Measurements from ENCODE around the gene NRG3.
"Not testable (repeated sequence)": the region's sequence is repeated elsewhere in the genome, so short reads cannot be mapped to it uniquely, and the experiment has no call there.

The NRG3 gene

DNA sequence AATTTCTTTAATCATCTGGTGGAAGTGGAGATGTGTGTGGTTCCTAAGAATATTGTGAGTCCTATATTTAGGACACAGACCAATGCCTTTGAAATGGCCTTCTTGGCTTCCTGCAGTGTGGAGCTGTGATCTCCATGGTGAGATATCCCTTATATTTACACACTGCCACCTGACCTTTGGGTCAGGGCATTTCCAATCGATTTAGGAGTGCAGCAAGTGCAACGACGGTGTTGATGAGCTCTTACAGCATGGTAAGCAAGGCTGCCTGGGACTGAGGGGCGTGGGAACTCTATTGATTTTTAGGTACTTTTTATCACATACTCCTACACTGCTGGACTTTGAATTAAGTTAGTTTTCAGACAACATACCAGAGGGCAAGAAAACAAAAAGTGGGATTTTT is 146.0 kb downstream of the NRG3 start:
- H3K4me1 Mint-ChIP-seq (ENCODE audit: low read depth in 2 of 2): no peaks in the 10 kb centered on the region
- H3K27ac Mint-ChIP-seq: no peak overlapping the region
- H3K4me3 Mint-ChIP-seq: no peak overlapping the region
- DNase-seq (no peak), ATAC-seq (replicated peaks) (no peak)
- no peaks in the 10 kb centered on the region for H3K27me3 Mint-ChIP-seq
- H3K9me3 Mint-ChIP-seq: peaks cover 14 to 20% of the 10 kb centered on the region in 2 donors
- no peaks in the 10 kb centered on the region for H3K36me3 Mint-ChIP-seq (ENCODE audit: insufficient read depth)

DNA sequence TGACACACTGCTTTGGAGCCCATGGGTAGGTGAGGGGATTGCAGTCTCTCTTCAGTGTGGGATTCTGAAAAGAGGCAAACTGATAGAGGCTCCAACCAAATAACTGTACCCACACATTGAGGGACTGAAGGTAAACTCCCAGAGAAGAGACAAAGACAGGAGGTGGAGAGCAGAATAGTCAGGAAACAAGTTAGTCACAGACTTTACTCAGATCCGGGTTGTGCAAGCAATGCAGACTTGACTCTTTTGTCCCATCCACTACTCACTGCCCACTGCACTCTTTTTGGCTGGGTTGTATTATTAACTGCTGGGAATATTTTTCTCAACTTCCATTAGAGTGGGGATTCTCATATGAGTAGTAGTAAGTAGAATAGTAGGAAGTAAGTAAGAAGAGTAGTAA is 152.7 kb downstream of the NRG3 start:
- no peaks in the 10 kb centered on the region for H3K27me3 Mint-ChIP-seq
- DNase-seq (no peak), ATAC-seq (replicated peaks) (no peak)
- H3K27ac Mint-ChIP-seq: no peak overlapping the region
- H3K4me1 Mint-ChIP-seq (ENCODE audit: low read depth in 2 of 2): no peaks in the 10 kb centered on the region
- H3K9me3 Mint-ChIP-seq: peaks cover 11 to 18% of the 10 kb centered on the region in 2 donors
- no peaks in the 10 kb centered on the region for H3K36me3 Mint-ChIP-seq (ENCODE audit: insufficient read depth)
- no peak overlapping the region for H3K4me3 Mint-ChIP-seq

DNA sequence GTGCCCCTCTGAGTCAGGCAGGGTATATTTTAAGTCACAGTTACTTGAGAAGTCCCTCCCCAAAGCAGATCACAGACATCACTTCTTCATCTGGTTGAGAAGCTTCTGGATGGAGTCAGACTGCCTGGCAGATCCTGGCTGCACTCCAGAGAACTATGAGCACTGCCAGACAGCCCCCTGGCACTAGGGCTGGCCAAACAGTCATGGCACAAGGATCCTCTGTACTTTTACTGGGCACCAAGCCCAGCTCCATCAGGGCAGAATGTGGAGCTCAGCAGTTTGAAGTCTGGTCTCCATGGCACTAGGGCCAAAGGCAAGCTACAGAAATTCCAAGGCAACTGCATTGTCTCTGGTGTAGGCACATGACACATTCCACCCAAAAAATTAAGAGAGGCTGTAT is 162.1 kb downstream of the NRG3 start:
- no peaks in the 10 kb centered on the region for H3K4me1 Mint-ChIP-seq (ENCODE audit: low read depth in 2 of 2)
- no peaks in the 10 kb centered on the region for H3K27me3 Mint-ChIP-seq
- H3K4me3 Mint-ChIP-seq: no peak overlapping the region
- H3K36me3 Mint-ChIP-seq (ENCODE audit: insufficient read depth): no peaks in the 10 kb centered on the region
- peaks cover 7% of the 10 kb centered on the region in 2 donors for H3K9me3 Mint-ChIP-seq
- no peak for DNase-seq
- no peak overlapping the region for H3K27ac Mint-ChIP-seq
- no peak for ATAC-seq (replicated peaks)

DNA sequence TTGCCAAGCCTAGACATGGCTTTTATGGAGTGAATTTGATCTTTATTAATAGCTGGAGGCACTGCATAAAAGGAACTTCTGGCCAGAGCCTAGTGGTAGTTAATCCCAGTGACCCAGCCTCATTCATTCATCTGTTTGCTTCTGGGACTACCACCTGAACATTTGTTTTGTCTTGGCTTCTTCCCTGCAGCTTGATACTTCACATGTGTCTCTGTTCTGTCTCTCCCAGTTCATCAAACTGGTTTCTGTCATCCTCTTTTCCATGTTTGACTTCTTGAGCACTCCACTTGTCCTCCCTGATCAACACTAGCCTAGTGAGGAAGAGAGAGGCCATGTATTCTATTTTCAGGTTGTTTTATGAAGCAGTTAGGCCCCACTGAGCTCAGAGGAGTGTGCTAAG is 163.6 kb downstream of the NRG3 start:
- Mint-ChIP-seq H3K36me3 (ENCODE audit: insufficient read depth) (no peaks in the 10 kb centered on the region), H3K4me3 (no peak overlapping the region), H3K9me3 (peaks cover 7% of the 10 kb centered on the region in 2 donors), H3K4me1 (ENCODE audit: low read depth in 2 of 2) (no peaks in the 10 kb centered on the region), H3K27me3 (no peaks in the 10 kb centered on the region), H3K27ac (no peak overlapping the region)
- no peak for DNase-seq
- no peak for ATAC-seq (replicated peaks)

DNA sequence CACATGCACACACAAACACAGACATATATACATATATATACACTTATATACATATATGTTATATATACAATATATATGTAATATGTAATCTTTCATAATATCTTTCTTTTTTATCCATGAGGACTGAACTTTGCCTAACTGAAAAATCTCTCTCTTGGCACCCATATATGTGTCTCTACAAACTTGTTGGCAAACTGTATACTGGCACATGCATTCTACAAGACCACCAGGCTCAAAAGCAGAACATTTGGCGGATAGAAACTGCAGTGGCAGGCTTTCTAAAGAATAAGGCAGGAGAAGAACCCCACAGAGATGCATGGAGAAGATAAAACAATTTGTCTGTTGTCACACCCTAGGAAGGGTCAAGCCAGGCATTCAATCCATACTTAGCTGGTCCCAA is 165.3 kb downstream of the NRG3 start:
- no peak overlapping the region for H3K27ac Mint-ChIP-seq
- no peak for DNase-seq
- no peaks in the 10 kb centered on the region for H3K4me1 Mint-ChIP-seq (ENCODE audit: low read depth in 2 of 2)
- H3K36me3 Mint-ChIP-seq (ENCODE audit: insufficient read depth): no peaks in the 10 kb centered on the region
- H3K27me3 Mint-ChIP-seq: no peaks in the 10 kb centered on the region
- no peak for ATAC-seq (replicated peaks)
- no peak overlapping the region for H3K4me3 Mint-ChIP-seq
- H3K9me3 Mint-ChIP-seq: peaks cover 7 to 9% of the 10 kb centered on the region in 2 donors

DNA sequence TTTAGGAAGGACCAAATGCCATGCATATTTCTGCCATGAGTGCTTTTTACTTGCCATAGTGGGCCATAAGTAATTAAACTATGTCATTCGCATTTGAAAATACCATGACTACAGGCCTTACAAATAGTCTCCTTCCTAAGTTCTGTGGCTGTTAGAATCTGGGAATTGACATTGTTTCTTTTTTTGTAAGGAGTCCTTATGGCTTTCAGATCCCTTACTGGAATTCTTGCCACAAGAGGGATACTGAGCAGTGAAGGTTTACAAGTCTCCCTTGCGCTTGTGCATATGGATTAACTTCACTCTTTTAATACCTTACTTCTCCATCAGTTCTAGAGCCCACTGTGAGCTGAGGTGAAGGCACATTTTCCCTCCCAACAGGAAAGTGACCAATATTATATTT is 166.0 kb downstream of the NRG3 start:
- H3K36me3 Mint-ChIP-seq (ENCODE audit: insufficient read depth): no peaks in the 10 kb centered on the region
- no peaks in the 10 kb centered on the region for H3K4me1 Mint-ChIP-seq (ENCODE audit: low read depth in 2 of 2)
- DNase-seq: no peak
- H3K27me3 Mint-ChIP-seq: no peaks in the 10 kb centered on the region
- no peak overlapping the region for H3K27ac Mint-ChIP-seq
- H3K4me3 Mint-ChIP-seq: no peak overlapping the region
- H3K9me3 Mint-ChIP-seq: peaks cover 7 to 9% of the 10 kb centered on the region in 2 donors
- no peak for ATAC-seq (replicated peaks)

DNA sequence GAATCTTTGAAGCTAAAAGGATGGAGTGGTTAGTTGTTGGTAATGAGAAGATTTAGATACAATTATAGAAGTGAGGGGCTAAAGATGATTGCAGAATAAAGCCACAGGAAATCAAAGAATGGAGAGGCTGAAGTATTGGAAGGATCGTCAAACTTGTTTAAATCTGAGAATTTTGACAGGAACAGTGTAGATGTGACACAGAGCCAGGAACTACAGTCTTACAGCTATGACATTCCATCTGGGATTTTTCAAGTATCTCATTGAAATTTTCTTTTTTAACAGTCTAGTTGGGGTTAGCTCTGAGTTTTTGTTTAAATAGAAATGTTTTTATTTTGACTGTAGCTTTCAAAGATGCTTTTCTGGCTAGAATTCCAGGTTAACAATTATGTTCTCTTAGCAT is 181.4 kb downstream of the NRG3 start:
- Mint-ChIP-seq H3K27ac (no peak overlapping the region), H3K36me3 (ENCODE audit: insufficient read depth) (no peaks in the 10 kb centered on the region), H3K9me3 (peaks cover 5 to 7% of the 10 kb centered on the region in 2 donors), H3K4me1 (ENCODE audit: low read depth in 2 of 2) (no peaks in the 10 kb centered on the region), H3K4me3 (no peak overlapping the region), H3K27me3 (no peaks in the 10 kb centered on the region)
- DNase-seq (no peak), ATAC-seq (replicated peaks) (no peak)

DNA sequence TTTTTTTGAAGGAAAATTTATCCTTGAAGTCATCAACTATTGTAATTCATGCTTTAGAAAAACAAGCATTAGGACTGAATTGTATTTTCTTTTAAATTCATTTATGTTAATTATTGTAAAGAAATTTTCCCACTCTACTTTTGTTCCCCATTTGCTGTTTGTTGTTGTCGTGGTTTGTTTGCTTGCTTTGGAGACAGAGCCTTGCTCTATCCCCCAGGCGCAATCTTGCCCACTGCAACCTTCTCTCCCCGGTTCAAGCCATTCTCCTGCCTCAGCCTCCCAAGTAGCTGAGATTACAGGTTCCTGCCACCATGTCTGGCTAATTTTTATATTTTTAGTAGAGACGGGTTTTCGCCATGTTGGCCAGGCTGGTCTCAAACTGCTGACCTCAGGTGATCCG is 192.2 kb downstream of the NRG3 start:
- not testable (repeated sequence) for H3K27ac Mint-ChIP-seq; H3K4me3 Mint-ChIP-seq; H3K27me3 Mint-ChIP-seq; H3K36me3 Mint-ChIP-seq (ENCODE audit: insufficient read depth); DNase-seq; H3K4me1 Mint-ChIP-seq (ENCODE audit: low read depth in 2 of 2); ATAC-seq (replicated peaks)
- H3K9me3 Mint-ChIP-seq: peaks cover 8 to 16% of the 10 kb centered on the region in 2 donors

DNA sequence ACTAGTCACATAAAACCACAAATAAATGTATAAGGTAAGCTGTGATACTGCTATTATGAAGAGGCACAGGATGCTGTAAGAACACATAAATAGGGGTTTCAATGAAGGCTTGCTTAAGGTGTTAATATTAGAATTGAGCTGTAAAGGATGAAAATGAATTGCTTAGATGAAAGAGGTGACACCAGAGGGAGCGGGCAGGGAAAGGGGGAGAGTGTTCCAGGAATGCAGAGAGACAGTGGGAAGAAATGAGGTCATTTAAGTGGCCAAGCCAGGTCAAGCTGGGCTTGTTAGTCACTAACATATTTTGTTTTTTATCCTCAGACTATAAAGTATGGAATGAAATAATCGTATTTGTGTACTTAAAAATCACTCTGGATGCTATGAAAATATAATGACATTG is 193.5 kb downstream of the NRG3 start:
- ATAC-seq (replicated peaks) (no peak), DNase-seq (no peak)
- Mint-ChIP-seq H3K27ac (no peak overlapping the region), H3K9me3 (peaks cover 8 to 16% of the 10 kb centered on the region in 2 donors), H3K27me3 (no peaks in the 10 kb centered on the region), H3K36me3 (ENCODE audit: insufficient read depth) (no peaks in the 10 kb centered on the region), H3K4me1 (ENCODE audit: low read depth in 2 of 2) (no peaks in the 10 kb centered on the region), H3K4me3 (no peak overlapping the region)

DNA sequence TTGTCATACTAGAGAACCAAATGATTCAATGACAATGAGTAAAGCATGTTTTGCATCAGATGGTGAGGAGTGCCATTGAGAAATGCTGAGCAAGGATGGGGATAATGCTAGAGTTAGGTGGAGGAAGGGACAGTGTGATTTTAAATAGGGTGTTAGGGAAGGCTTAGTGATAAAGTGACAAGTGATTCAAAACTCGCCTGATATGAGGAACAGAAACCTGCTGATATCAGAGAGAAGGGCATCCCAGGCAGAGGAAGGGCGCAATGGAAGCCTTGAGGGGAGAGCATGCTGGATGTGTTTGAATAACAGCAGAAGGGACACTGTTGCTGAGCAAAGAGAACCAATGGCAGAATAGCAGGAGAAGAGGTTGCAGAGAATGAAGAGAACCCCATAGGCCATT is 196.2 kb downstream of the NRG3 start:
- ATAC-seq (replicated peaks): no peak
- Mint-ChIP-seq H3K36me3 (ENCODE audit: insufficient read depth) (no peaks in the 10 kb centered on the region), H3K27me3 (no peaks in the 10 kb centered on the region), H3K27ac (no peak overlapping the region), H3K4me3 (no peak overlapping the region), H3K4me1 (ENCODE audit: low read depth in 2 of 2) (no peaks in the 10 kb centered on the region), H3K9me3 (peaks cover 13 to 16% of the 10 kb centered on the region in 2 donors)
- DNase-seq: no peak

DNA sequence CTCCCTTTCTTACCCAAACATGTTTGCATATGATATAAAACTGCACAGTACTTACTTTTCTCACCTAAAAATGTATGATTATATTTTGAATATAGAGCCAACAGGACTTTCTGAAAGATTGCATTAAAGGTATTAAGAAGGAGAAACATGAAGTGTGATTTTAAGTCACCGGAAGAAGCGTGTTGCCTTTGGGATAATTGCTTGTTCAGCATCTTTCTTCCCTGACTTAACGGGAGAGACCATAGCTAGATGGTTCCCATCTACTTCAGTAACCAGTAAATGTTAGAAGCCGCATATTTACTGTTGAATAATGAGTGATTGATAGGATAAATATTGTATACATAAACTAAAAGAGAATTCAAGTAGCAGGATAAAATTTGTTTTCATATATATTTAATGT is 197.1 kb downstream of the NRG3 start:
- Mint-ChIP-seq H3K4me1 (ENCODE audit: low read depth in 2 of 2) (no peaks in the 10 kb centered on the region), H3K27ac (no peak overlapping the region), H3K4me3 (no peak overlapping the region), H3K36me3 (ENCODE audit: insufficient read depth) (no peaks in the 10 kb centered on the region), H3K27me3 (no peaks in the 10 kb centered on the region), H3K9me3 (peaks cover 16% of the 10 kb centered on the region in 2 donors)
- DNase-seq: no peak
- no peak for ATAC-seq (replicated peaks)

DNA sequence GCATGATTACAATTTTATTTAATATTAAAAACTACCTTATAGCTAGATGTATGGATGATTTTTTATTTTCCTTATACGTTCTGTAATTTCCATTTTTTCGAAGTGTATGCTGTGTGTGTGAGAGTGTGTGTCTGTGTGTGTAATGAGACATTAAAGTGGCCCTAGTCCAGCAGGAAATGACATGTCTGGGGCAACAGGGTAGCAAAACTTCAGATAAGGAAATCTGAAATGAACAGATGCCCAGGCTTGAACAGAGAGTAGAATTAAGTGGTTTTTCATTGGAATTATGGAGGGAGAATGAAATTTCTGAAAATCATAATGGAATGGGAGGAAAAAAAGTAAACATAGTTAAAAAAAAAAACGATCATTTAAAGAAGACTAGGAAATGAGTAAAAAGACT is 200.6 kb downstream of the NRG3 start:
- H3K36me3 Mint-ChIP-seq (ENCODE audit: insufficient read depth): no peaks in the 10 kb centered on the region
- H3K9me3 Mint-ChIP-seq: peaks cover 9 to 14% of the 10 kb centered on the region in 2 donors
- no peak overlapping the region for H3K27ac Mint-ChIP-seq
- H3K27me3 Mint-ChIP-seq: no peaks in the 10 kb centered on the region
- no peak for DNase-seq
- no peaks in the 10 kb centered on the region for H3K4me1 Mint-ChIP-seq (ENCODE audit: low read depth in 2 of 2)
- ATAC-seq (replicated peaks): no peak
- no peak overlapping the region for H3K4me3 Mint-ChIP-seq

DNA sequence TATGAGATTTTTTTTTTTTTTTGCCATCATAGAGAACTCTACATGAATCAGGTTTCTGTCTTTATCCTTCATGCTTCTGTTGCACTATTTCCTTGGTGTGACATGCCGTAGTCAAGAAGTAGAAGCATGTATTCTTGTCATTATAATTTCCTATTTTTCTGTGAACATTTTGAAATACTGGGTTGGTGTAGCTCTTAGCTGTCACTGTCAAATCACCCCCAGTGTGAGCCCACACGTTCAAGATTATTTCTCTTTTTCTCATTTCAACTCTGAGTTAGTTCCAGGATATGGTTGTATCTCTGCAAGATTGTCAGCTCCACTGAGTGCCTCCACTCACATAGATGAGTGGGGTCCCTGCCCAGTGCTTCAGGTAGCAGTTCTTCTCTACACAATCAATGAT is 209.5 kb downstream of the NRG3 start:
- no peaks in the 10 kb centered on the region for H3K4me1 Mint-ChIP-seq (ENCODE audit: low read depth in 2 of 2)
- H3K4me3 Mint-ChIP-seq: no peak overlapping the region
- no peak for ATAC-seq (replicated peaks)
- no peaks in the 10 kb centered on the region for H3K36me3 Mint-ChIP-seq (ENCODE audit: insufficient read depth)
- H3K9me3 Mint-ChIP-seq: peaks cover 0 to 2% of the 10 kb centered on the region in 2 donors
- H3K27ac Mint-ChIP-seq: no peak overlapping the region
- DNase-seq: no peak
- H3K27me3 Mint-ChIP-seq: no peaks in the 10 kb centered on the region

DNA sequence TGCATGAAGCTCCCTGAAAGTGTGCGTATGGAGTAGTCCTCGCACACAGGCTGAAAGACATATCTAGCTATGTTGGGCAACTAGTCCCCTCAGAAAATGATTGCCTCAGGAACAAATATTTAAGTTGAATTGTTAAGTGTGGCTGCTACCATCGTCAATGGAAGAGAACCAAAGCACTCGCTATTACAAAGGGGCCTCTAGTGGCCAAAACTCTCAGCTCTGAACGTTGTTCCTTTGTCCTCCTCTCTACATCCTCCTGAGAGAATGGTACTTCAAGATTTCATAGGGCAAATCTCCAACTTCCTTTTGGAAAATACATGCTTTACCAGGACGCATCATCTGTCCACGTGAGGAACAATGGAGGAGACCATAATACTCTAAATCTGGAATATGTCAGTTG is 209.9 kb downstream of the NRG3 start:
- Mint-ChIP-seq H3K36me3 (ENCODE audit: insufficient read depth) (no peaks in the 10 kb centered on the region), H3K27me3 (no peaks in the 10 kb centered on the region), H3K4me3 (no peak overlapping the region), H3K27ac (no peak overlapping the region), H3K4me1 (ENCODE audit: low read depth in 2 of 2) (no peaks in the 10 kb centered on the region), H3K9me3 (peaks cover 0 to 2% of the 10 kb centered on the region in 2 donors)
- ATAC-seq (replicated peaks) (no peak), DNase-seq (no peak)

DNA sequence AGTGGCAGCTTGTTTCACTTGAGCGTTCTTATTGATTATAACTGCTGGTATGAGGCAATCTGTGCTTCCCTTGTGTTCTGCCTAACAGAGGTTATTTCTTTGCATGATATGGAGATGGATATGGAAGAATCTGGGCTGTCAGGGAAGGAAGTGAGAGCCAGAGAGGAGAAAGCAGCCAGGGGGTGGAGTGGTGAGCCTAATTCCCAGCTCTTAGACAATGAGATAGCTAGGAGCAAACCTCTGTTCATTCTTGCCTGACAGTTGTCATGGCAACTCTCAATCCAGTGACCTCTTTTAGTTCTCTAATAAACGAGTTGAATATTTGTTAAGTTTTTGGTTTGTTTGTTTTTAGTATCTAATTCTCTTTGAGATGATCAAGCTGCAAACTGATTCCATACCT is 214.3 kb downstream of the NRG3 start:
- peaks cover 0 to 4% of the 10 kb centered on the region in 2 donors for H3K9me3 Mint-ChIP-seq
- DNase-seq (no peak), ATAC-seq (replicated peaks) (no peak)
- no peaks in the 10 kb centered on the region for H3K36me3 Mint-ChIP-seq (ENCODE audit: insufficient read depth)
- H3K27me3 Mint-ChIP-seq: no peaks in the 10 kb centered on the region
- no peak overlapping the region for H3K27ac Mint-ChIP-seq
- no peak overlapping the region for H3K4me3 Mint-ChIP-seq
- H3K4me1 Mint-ChIP-seq (ENCODE audit: low read depth in 2 of 2): no peaks in the 10 kb centered on the region
